Breast epithelium (tissue), 4 donors: ENCODE measurements around the gene RPS6KL1. TPM values are rescaled to one million over a fixed set of nuclear protein-coding genes. Genes with fewer than 3 reads are reported as not detected.

Source experiments
- DNase-seq, 2 donors: peaks; one replicate each; pipeline ENCODE4 v3.0.0-alpha.2; 2019; ENCODE audit warnings: low spot score in 2 of 2
- H3K27ac ChIP-seq, 2 donors: fragments of 200-600 bp; sonication (generic) in 1 of 2; one replicate each; pipeline ENCODE4 v1.5.1; 2016 to 2019; ENCODE audit warnings: mild to moderate bottlenecking in 1 of 2
- H3K27me3 ChIP-seq, 2 donors: fragments of 200-600 bp; sonication (generic) in 1 of 2; one replicate each; pipeline versions ENCODE4 v1.5.1 to v1.6.0; 2017 to 2019; ENCODE audit warnings: control low read depth in 1 of 2, mild to moderate bottlenecking in 1 of 2
- H3K36me3 ChIP-seq: fragments of 200-600 bp; one replicate; pipeline ENCODE4 v1.5.1; 2019
- H3K4me1 ChIP-seq, 2 donors: fragments of 200-600 bp; sonication (generic); one replicate each; pipeline ENCODE4 v1.5.1; 2016 to 2019; ENCODE audit warnings: control low read depth in 1 of 2
- H3K4me3 ChIP-seq, 3 donors: fragments of 200-600 bp; sonication (generic); 1 replicate in 2 of 3; 2 replicates in 1 of 3; pipeline ENCODE4 v1.5.1; 2016 to 2019; ENCODE audit warnings: mild to moderate bottlenecking in 3 of 3, moderate library complexity in 2 of 3
- H3K9me3 ChIP-seq, 2 donors: fragments of 200-600 bp; sonication (generic) in 1 of 2; one replicate each; pipeline ENCODE4 v1.5.1; 2016 to 2019; ENCODE audit warnings: control low read depth in 1 of 2
- CTCF ChIP-seq, 3 donors: fragments of 450-650 bp; IDR thresholded peaks; one replicate each; pipeline ENCODE4 v1.5.1; 2016 to 2017; ENCODE audit warnings: antibody characterized with exemption in 3 of 3, mild to moderate bottlenecking in 3 of 3, moderate library complexity in 3 of 3
- POLR2A ChIP-seq: fragments of 450-650 bp; IDR thresholded peaks from one replicate; pipeline ENCODE4 v1.6.1; 2016; ENCODE audit warnings: antibody characterized with exemption, mild to moderate bottlenecking, moderate library complexity
- POLR2AphosphoS5 ChIP-seq, 3 donors: sonication (generic); formaldehyde crosslinking; IDR thresholded peaks; one replicate each; pipeline ENCODE4 v1.6.1; 2017; ENCODE audit warnings: antibody characterized with exemption in 3 of 3
- intact Hi-C: fragments of 100-400 bp; cut with DNase I; formaldehyde crosslinking; loops from one replicate; pipeline ENCODE4 v1.15.1; 2023; ENCODE audit warnings: low total_unique reads
- total RNA-seq, 3 donors: library from RNA; depleted of rRNA; stranded (reverse); fragments of >200 nt; gene quantifications; one replicate each; pipeline ENCODE4 v1.1.0, GENCODE V29; 2016

RPS6KL1 gene
- total RNA-seq, 3 donors from 2014 or later: 2.9 to 5.6 (median 3.3) TPM

GRCh38 chr14:74893614-74894091 lies 29.4 kb downstream of the RPS6KL1 start:
- no peak overlapping the region for H3K27ac ChIP-seq
- H3K36me3 ChIP-seq: peaks cover 28% of the 10 kb centered on the region
- no peaks in the 10 kb centered on the region for H3K9me3 ChIP-seq

DNA sequence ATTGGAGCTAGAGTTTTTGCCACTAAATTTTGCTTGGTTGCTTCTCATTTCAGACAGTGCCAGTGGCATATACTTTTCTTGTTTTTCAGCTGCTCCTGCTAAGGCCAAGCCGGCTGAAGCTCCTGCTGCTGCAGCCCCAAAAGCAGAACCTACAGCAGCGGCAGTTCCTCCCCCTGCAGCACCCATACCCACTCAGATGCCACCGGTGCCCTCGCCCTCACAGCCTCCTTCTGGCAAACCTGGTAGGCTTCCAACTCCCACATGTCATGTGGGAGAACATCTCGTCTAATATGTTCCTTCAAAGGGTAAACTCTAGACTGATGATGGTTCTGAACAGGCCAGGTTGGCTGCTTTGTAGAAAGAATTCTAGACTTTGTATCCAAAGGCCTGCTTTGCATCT lies 30.3 kb downstream of the RPS6KL1 start:
- Histone ChIP-seq H3K27me3 (no peaks in the 10 kb centered on the region), H3K27ac (no peak overlapping the region), H3K4me3 (no peak overlapping the region), H3K36me3 (peaks cover 28% of the 10 kb centered on the region), H3K9me3 (no peaks in the 10 kb centered on the region), H3K4me1 (no peaks in the 10 kb centered on the region)
- no peak for DNase-seq
- intact Hi-C loops: no loop called here
- TF ChIP-seq POLR2A: no peak
- TF ChIP-seq POLR2AphosphoS5 (IDR thresholded peaks at IDR 0.05): no peak
- TF ChIP-seq CTCF (IDR thresholded peaks at IDR 0.05): no peak

More at GRCh38 chr14:74893614-74894091, 29.4 kb downstream of the RPS6KL1 start:
- no peak for TF ChIP-seq POLR2AphosphoS5 (IDR thresholded peaks at IDR 0.05)
- Histone ChIP-seq H3K4me1 (no peaks in the 10 kb centered on the region), H3K27me3 (no peaks in the 10 kb centered on the region), H3K4me3 (no peak overlapping the region)
- DNase-seq: no peak
- intact Hi-C loops: no loop called here

DNA sequence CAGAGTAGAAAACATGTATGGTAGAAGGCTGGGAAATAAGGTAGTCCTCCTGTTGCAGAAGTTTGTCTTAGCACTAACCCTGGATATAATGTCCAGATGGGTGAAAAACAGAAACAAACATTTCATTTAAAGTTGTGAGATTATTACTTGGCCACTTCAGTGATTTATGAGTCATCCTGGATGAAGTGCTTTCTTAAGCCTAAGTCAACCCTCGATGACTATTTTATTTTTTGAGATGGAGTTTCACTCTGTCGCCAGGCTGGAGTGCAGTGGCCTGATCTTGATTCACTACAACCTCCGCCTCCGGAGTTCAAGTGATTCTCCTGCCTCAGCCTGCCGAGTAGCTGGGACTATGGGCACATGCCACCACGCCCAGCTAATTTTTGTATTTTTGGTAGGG lies 31.2 kb downstream of the RPS6KL1 start:
- DNase-seq: no peak
- Histone ChIP-seq H3K36me3 (peaks cover 23% of the 10 kb centered on the region), H3K27me3 (no peaks in the 10 kb centered on the region), H3K4me1 (no peaks in the 10 kb centered on the region), H3K4me3 (no peak overlapping the region), H3K9me3 (no peaks in the 10 kb centered on the region), H3K27ac (no peak overlapping the region)
- no peak for TF ChIP-seq CTCF (IDR thresholded peaks at IDR 0.05)
- no peak for TF ChIP-seq POLR2AphosphoS5 (IDR thresholded peaks at IDR 0.05)
- no peak for TF ChIP-seq POLR2A
- intact Hi-C loops: no loop called here

- no peak for DNase-seq
- H3K27ac ChIP-seq: no peak overlapping the region
- no peaks in the 10 kb centered on the region for H3K27me3 ChIP-seq
- H3K36me3 ChIP-seq: peaks cover 18% of the 10 kb centered on the region
- intact Hi-C loops: no loop called here
- H3K4me1 ChIP-seq: peaks cover 0 to 5% of the 10 kb centered on the region in 2 donors
- H3K4me3 ChIP-seq: no peak overlapping the region
- TF ChIP-seq POLR2A: no peak
- no peak for TF ChIP-seq CTCF (IDR thresholded peaks at IDR 0.05)
- no peak for TF ChIP-seq POLR2AphosphoS5 (IDR thresholded peaks at IDR 0.05)
- no peaks in the 10 kb centered on the region for H3K9me3 ChIP-seq
Observed at GRCh38 chr14:74890262-74890661, 32.8 kb downstream of the RPS6KL1 start.

- intact Hi-C loops: no loop called here
- H3K27ac ChIP-seq: no peak overlapping the region
Observed at GRCh38 chr14:74888164-74889158, 34.6 kb downstream of the RPS6KL1 start.

More at GRCh38 chr14:74888164-74889158, 34.6 kb downstream of the RPS6KL1 start:
- Histone ChIP-seq H3K4me1 (peaks cover 2 to 5% of the 10 kb centered on the region in 2 donors), H3K9me3 (no peaks in the 10 kb centered on the region), H3K27me3 (no peaks in the 10 kb centered on the region), H3K36me3 (peaks cover 12% of the 10 kb centered on the region), H3K4me3 (no peak overlapping the region)
- no peak for DNase-seq
- TF ChIP-seq POLR2AphosphoS5 (IDR thresholded peaks at IDR 0.05): no peak
- no peak for TF ChIP-seq POLR2A
- TF ChIP-seq CTCF (IDR thresholded peaks at IDR 0.05): no peak
